GM12891 (cell line): Measurements from ENCODE around the gene DNAH10.

Experiments
- POLR2A ChIP-seq: IDR thresholded peaks from 2 replicates; pipeline ENCODE4 v1.6.1; 2011; ENCODE audit warnings: low read depth, low read length, control low read depth
- POU2F2 ChIP-seq: IDR thresholded peaks from 2 replicates; pipeline ENCODE4 v1.6.1; 2011; ENCODE audit warnings: low read depth, mild to moderate bottlenecking, control low read depth, low read length, moderate library complexity
- SPI1 ChIP-seq: IDR thresholded peaks from 2 replicates; pipeline ENCODE4 v1.6.1; 2011; ENCODE audit warnings: low read depth, low read length, control low read depth

DNA sequence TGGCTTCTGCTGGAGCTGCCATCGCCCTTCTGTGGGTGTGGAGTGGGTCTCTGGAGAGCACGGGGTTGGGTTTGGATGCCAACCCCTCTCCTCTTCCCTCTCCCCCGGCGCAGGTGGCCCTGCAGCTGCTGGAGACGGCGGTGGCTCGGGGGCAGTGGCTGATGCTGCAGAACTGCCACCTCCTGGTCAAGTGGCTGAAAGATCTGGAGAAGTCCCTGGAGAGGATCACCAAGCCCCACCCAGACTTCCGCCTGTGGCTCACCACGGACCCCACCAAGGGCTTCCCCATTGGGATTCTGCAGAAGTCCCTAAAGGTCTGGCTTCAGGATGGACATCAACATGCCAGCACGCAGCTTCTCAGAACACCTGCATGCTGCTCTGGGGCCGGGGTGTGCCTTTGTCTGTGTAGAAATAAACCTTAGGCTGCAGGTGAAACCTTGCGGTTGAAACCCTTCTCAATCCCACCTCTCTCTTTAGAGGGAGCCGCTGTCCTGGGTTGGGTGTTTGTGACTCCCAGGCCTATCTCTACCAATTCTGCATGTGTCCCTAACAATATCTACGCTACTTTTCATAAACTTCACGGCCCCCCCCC is 166.3 kb downstream of the DNAH10 start:
- TF ChIP-seq POLR2A (no peak), SPI1 (no peak), POU2F2 (no peak)
